Left ventricle myocardium inferior (tissue), 1 donor: ENCODE results near the gene GAS2L2. TPM values are rescaled to one million over a fixed set of nuclear protein-coding genes. Genes with fewer than 3 reads are reported as not detected.

Experiments used
- DNase-seq: peaks from one replicate; pipeline ENCODE4 v3.0.0-alpha.2; 2020
- H3K27ac ChIP-seq: fragments of 200-600 bp; replicated peaks from 2 replicates; pipeline ENCODE4 v1.8.0; 2021
- H3K27me3 ChIP-seq: fragments of 200-600 bp; 2 replicates; pipeline ENCODE4 v1.8.0; 2021; ENCODE audit warnings: low read depth
- H3K36me3 ChIP-seq: fragments of 200-600 bp; 2 replicates; pipeline ENCODE4 v1.8.0; 2021
- H3K4me1 ChIP-seq: fragments of 200-600 bp; 2 replicates; pipeline ENCODE4 v1.8.0; 2021
- H3K4me3 ChIP-seq: fragments of 200-600 bp; 2 replicates; pipeline ENCODE4 v1.8.0; 2021; ENCODE audit warnings: mild to moderate bottlenecking, moderate library complexity
- H3K9me3 ChIP-seq: fragments of 200-600 bp; replicated peaks from 2 replicates; pipeline ENCODE4 v1.8.0; 2021
- CTCF ChIP-seq: fragments of 200-600 bp; IDR thresholded peaks from 2 replicates; pipeline ENCODE4 v1.8.0; 2021; ENCODE audit warnings: antibody characterized with exemption, mild to moderate bottlenecking, borderline replicate concordance
- intact Hi-C: fragments of 100-400 bp; cut with micrococcal nuclease; formaldehyde crosslinking; loops from one replicate; pipeline ENCODE4 v1.11.0; 2022
- total RNA-seq: library from RNA; stranded (reverse); fragmentation: NEBNext Ultra II Directional; extraction: Animal tissue kit (Norgen Biotek cat#: 25700); gene quantifications from one replicate; pipeline ENCODE4 v1.2.1, GENCODE V29; 2021
- donor health status: DM: no; HTN: yes; CAD: no; lungs with severe emphysema.

GAS2L2 gene
- total RNA-seq, 1 donor from 2014 or later: 0.08 TPM

- Histone ChIP-seq H3K27ac (peak overlapping the region; percentile 19), H3K9me3 (no peaks in the 10 kb centered on the region), H3K4me3 (no peak overlapping the region), H3K27me3 (no peaks in the 10 kb centered on the region), H3K4me1 (peaks cover 36% of the 10 kb centered on the region), H3K36me3 (no peaks in the 10 kb centered on the region)
- no peak for DNase-seq
- no peak for TF ChIP-seq CTCF
- intact Hi-C loops: no loop called here
Measured at GRCh38 chr17:35778641-35779196, 25.7 kb upstream of the GAS2L2 start.

- no peaks in the 10 kb centered on the region for H3K27me3 ChIP-seq
- no peak overlapping the region for H3K27ac ChIP-seq
- no peaks in the 10 kb centered on the region for H3K36me3 ChIP-seq
- no peaks in the 10 kb centered on the region for H3K9me3 ChIP-seq
- intact Hi-C loops: no loop called here
- peaks cover 22% of the 10 kb centered on the region for H3K4me1 ChIP-seq
- no peak for TF ChIP-seq CTCF
- no peak overlapping the region for H3K4me3 ChIP-seq
- DNase-seq: no peak
Measured at GRCh38 chr17:35775583-35775982, 22.5 kb upstream of the GAS2L2 start.

- Histone ChIP-seq H3K9me3 (no peaks in the 10 kb centered on the region), H3K36me3 (no peaks in the 10 kb centered on the region), H3K27ac (no peak overlapping the region), H3K4me1 (peaks cover 22% of the 10 kb centered on the region), H3K27me3 (no peaks in the 10 kb centered on the region), H3K4me3 (no peak overlapping the region)
- TF ChIP-seq CTCF: no peak
- intact Hi-C loops: no loop called here
- DNase-seq: no peak
Measured at GRCh38 chr17:35775039-35775438, 22.0 kb upstream of the GAS2L2 start.

- Histone ChIP-seq H3K27me3 (no peaks in the 10 kb centered on the region), H3K36me3 (no peaks in the 10 kb centered on the region), H3K4me3 (no peak overlapping the region), H3K27ac (no peak overlapping the region), H3K4me1 (peaks cover 22% of the 10 kb centered on the region), H3K9me3 (no peaks in the 10 kb centered on the region)
- no peak for DNase-seq
- no peak for TF ChIP-seq CTCF
- intact Hi-C loops: no loop called here
Measured at GRCh38 chr17:35774499-35774898, 21.5 kb upstream of the GAS2L2 start.

- H3K9me3 ChIP-seq: no peaks in the 10 kb centered on the region
- no peak for DNase-seq
- no peak overlapping the region for H3K27ac ChIP-seq
- H3K27me3 ChIP-seq: no peaks in the 10 kb centered on the region
- no peak for TF ChIP-seq CTCF
- intact Hi-C loops: no loop called here
- no peak overlapping the region for H3K4me3 ChIP-seq
- H3K4me1 ChIP-seq: peaks cover 22% of the 10 kb centered on the region
- H3K36me3 ChIP-seq: no peaks in the 10 kb centered on the region
Measured at GRCh38 chr17:35773679-35774425, 20.8 kb upstream of the GAS2L2 start.
